Adrenal gland (tissue), 5 donors: ENCODE results near the gene HTR2B.

Experiments
- CTCF ChIP-seq, 6 experiments: fragments of 450-650 bp in 4 of 6; fragments of 200-600 bp in 2 of 6; sonication (generic) in 1 of 6; IDR thresholded peaks; 1 replicate in 5 of 6; 2 replicates in 1 of 6; pipeline versions ENCODE4 v1.5.1 to v1.8.0; 2016 to 2021; ENCODE audit warnings: antibody characterized with exemption in 6 of 6, mild to moderate bottlenecking in 2 of 6, moderate library complexity in 1 of 6
- POLR2A ChIP-seq, 2 donors: fragments of 450-650 bp; IDR thresholded peaks; one replicate each; pipeline ENCODE4 v1.6.1; 2017; ENCODE audit warnings: antibody characterized with exemption in 2 of 2, mild to moderate bottlenecking in 2 of 2, moderate library complexity in 1 of 2
- donor health status: DM: no; HTN: no; CAD: no.

GRCh38 chr2:231129216-231129615 lies 4.4 kb upstream of the HTR2B start:
- TF ChIP-seq CTCF (IDR thresholded peaks at IDR 0.05), result no peak
- no peak for TF ChIP-seq POLR2A (IDR thresholded peaks at IDR 0.05)
